HG03469 (cell line): ENCODE data around the gene TCEANC2.
A peak's percentile ranks its signal among the peaks of the same experiment; 100 is the strongest.
"Not testable (repeated sequence)": the region's sequence is repeated elsewhere in the genome, so short reads cannot be mapped to it uniquely, and the experiment has no call there.

Experiments
- ATAC-seq: cut with Tn5 transposase; IDR thresholded peaks from one replicate; pipeline ENCODE4 v1.9.1; 2021; ENCODE audit warnings: mild to moderate bottlenecking, moderate library complexity, moderate number of reproducible peaks; ENCODE audit not compliant: unreplicated experiment

Gene TCEANC2

DNA sequence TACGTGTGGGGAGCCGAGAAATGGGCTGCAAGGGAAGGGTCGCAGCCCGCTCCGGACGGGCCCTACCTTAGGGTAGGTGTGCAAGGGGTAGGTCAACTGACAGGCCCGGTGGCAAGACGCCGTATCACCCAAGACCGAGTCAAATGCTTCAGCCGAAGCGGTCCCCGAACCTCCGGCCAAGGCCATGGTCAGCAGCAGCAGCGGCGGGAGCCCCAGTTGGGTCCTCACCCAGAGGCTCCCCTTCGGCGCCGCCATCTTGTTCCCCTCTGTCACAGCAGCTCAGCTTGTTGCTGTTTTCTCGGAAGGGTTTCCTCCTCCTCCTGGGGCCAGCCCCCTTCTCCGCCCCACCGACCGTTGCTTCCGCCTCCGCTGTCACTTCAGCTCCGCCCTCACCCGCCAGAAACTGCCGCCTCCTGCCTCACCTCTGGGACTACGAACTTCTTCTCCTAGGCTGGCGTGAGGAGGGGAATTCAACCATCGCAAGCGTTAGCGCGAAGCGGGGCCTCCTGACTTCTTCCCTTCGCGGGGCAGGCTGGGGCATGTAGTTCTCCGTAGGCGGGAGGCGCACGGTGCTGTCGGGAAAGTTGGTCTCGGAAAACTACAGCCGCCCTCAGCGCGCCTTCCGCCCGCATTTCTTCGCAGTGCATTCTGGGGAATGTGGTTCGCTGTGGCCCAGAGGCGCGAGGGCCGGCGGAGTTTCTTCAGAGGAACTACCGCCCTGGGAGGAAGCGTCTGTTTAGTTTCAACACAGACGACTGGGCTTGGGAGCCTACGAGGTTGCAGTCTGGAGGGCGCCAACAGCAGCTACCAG, at the start of gene TCEANC2, which contains the start of gene TMEM59:
Gene TCEANC2 (plus strand): TSS at position 675 of the 811 bp plus-strand sequence. CDS start 815 bp downstream, outside the sequence.
Gene TMEM59 (minus strand): TSS at position 271 of the 811 bp plus-strand sequence. CDS start 16 bp downstream, at position 255.
- ATAC-seq = peak; percentile 85

DNA sequence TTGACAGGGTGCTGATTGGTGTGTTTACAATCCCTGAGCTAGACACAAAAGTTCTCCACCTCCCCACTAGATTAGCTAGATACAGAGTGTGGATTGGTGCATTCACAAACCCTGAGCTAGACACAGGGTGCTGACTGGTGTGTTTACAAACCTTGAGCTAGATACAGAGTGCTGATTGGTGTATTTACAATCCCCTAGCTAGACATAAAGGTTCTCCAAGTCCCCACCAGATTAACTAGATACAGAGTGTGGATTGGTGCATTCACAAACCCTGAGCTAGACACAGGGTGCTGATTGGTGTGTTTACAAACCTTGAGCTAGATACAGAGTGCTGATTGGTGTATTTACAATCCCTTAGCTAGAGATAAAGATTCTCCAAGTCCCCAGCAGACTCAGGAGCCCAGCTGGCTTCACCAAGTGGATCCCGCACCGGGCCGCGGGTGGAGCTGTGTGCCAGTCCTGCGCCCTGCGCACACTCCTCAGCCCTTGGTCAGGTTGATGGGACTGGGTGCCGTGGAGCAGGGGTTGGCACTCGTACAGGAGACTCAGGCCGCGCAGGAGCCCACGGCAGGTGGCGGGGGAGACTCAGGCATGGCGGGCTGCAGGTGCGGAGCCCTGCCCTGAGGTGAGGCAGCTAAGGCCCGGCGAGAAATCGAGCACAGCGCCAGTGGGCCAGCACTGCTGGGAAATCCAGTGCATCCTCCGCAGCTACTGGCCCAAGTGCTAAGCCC, 49.5 kb upstream of the TCEANC2 start:
- not testable (repeated sequence) for ATAC-seq

DNA sequence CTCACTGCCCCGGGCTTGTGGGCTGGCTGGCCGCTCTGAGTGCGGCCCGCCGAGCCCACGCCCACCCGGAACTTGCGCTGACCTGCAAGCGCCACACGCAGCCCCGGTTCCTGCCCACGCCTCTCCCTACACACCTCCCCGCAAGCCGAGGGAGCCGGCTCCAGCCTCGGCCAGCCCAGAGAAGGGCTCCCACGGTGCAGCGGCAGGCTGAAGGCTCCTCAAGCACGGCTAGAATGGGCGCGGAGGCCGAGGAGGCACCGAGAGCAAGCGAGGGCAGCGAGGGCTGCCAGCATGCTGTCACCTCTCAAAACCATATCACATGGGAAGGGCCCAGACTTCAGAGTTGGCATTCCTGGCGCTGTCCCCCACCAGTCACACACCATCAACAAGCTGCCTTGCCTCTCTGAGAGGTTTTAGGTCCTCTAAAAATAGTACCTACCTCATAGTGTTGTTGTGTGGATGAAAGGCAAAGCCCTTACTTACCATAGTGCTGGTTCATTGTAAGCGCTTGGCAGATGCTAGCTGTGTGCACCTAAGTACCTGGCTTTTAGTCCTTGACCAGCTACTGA, 48.8 kb upstream of the TCEANC2 start:
- no peak for ATAC-seq

DNA sequence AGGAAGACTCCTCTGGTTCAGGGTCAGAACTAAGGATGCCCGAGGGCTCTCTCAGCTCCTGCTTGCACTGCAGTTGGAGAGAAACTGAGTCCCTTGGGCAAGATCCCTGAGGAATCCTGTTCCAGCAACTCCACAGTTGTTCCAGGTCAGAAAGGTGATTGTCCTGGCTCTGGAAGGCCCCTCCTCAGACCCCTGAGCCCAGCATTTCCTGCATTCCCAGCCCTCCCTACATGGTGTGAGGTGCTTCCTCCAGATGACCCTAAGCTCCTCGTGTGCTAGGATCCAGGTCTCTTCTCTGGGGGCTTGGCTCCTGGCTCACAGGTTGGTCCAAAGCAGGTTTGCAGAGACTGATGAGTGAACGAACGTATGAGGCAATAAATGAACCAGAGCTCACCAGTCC, 46.9 kb upstream of the TCEANC2 start:
- ATAC-seq = no peak

DNA sequence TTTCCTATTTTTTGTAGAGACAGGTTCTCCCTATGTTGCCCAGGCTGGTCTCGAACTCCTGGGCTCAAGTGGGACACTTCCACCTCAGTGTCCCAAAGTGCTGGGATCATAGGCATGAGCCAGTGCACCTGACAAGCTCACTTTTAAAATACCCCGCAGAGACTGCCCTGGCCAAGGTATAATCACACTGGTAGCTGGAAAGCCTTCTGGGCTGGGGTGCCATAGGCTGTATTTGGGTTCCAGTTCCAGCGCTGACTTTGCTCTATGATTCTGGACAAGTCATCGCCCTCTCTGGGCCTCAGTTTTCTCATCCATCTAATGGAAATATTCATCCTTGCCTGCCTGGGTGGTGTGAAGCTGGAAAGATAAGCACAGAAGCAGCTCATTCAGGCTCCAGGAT, 45.8 kb upstream of the TCEANC2 start:
- ATAC-seq = no peak

DNA sequence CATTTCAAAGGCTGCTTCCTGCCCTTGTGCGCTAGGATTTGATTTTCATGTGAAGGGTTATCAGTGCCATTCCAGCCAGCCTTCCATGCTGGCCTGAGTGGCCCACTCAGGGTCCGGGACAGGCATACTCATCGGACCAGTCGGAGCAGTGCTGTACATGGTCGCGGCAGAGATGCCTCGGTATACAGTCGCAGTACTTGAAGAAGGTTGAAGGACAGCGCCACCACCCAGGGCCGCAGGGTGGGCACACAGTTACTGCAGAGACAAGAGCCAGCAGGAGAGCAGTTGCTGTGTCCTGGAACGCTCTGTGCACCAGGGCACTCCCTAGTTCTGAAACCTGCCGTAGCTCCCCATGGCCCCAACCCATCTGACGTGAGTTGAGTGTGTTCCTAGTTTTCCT, 44.5 kb upstream of the TCEANC2 start:
- ATAC-seq = no peak

DNA sequence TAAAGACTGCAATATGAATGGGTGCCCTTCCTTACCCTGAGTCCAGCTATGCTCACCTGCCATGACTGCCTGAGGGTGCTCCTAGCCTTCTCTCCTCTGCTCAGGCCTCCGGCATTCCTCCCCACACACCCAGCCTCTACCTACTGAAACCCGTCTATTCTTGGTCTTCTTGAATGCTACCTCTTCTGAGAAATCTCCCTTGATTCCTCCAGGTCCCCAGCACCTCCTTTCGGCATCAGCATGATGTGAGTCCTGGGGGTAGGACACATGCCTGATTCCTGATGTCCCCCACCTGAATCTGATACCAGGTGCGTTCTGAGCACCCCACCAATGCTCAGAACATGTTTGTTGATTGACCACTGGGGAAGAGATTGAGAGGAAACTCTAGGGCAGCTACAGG, 44.0 kb upstream of the TCEANC2 start:
- no peak for ATAC-seq

DNA sequence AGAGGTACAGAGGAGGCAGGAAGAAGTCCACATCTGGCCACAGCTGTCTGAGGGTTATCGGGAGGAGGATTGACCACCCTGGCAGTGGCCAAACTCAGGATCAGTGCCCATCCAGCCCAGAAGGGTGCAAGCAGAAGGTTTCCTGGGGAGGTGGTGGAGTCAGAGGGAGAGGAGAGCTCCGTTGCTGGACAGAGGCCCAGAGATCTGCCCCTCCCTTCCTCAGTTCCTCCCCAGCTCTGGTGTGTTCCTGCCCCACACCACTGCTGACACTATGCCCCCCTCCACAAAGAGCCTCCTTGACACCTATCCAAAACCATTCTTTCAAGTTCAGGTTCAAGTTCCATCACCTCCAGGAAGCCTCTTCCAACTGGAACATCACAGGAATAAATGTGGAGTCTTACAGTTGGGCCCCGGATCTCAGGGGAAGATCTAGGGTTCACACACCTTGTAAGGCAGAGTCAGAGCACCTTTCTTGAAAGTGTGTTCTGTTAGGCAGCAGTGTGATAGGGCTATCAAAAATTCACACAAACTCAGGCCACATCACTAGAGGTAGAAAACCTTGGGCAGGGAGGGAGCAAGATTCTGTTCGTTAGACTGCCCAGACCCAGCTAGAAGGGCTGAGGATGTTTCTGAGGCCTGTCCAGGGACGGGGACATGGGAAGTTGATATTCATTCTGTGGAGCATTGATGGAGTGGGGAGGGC, 42.8 kb upstream of the TCEANC2 start:
- ATAC-seq = no peak

DNA sequence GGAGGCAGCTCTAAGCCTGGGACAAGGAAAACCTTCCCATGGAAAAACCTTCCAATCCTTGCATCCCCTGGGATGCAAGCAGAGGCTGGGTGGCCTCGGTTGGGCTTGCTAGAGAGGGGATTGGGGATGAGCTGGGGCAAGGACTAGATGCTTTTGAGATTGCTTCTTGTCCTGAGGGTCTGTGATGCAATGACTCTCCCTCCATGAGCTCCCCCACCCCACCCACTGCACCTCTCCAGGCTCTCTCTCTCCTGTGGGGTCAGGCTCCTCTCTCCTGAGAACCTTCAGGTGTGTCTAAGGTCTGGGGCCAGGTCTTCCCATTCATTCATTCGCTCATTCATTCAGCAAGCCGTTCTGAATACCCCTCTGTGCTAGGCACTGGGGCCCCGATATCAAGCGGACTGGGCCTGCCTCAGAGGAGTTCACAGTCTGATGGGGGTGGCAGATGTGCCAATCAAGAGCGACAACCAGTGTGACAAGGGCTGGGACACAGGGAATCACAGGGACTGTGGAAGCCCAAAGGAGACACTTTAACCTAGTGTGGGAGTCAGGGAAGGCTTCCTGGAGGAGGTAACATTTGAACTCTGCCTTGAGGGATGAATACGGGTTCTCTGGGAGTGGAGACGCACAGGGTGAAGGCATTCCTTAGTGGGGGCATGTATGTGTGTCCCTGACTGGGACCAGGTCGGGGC, 41.9 kb upstream of the TCEANC2 start:
- ATAC-seq = no peak

DNA sequence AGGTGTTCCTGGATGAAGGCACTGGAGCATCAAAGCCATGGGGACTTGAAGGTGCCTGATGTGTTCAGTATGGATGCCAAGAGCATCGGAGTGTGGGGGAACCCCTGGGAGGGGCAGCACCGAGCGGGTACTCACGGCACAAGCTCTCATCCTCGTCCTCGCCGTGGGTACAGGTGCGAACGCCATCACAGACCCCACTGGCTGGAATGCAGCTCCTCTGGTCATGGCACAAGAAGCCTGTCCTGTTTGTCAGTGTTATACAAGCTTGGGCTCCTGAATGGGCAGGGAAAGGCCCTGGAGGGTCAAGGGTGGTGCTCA, 41.4 kb upstream of the TCEANC2 start:
- ATAC-seq = no peak

DNA sequence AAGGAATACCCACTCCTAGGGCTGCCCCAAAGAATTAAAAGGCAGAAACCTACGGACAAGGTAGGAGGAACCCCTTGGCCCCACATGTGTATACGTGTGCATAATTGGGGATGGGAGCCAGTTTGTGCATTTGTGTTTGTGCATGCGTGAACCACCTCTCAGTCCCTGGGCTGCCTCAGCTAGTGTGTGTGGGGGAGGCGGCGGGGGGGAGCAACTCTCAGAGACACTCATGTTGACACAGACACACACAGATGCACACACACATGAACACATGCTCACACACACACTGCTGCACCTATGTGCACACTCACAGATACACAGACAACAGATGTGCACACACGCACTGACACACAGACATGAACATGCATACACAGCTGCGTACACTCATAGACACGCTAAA, 40.5 kb upstream of the TCEANC2 start:
- no peak for ATAC-seq

DNA sequence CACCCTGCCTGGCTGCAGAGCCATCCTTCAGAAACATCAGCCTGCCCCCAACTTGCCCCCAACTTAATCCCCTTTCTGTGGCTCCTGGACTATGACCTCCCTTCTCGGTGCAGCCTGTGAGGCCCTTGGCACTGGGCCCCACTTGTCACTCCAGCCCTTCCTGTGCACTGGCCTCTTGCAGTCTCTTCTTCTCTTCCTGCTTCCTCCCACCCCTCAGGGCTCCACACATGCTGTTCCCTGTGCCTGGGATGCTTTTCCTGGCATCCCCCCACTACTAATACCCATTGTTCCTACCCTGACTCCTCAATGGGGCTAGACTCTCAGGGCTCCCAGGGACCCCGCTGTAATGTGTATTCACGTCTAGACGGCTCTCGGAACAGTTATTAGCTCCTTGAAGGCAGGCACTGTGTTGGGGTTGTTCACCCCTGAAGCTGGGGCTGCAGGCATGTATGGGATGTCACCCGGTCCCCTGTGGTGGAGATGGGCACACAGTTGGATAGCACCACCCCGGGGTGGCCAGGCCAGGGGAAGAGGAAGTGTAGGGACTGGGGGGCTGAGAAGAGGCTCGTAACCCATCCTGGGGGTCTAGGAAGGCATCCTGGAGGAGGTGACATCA, 39.9 kb upstream of the TCEANC2 start:
- ATAC-seq = no peak

DNA sequence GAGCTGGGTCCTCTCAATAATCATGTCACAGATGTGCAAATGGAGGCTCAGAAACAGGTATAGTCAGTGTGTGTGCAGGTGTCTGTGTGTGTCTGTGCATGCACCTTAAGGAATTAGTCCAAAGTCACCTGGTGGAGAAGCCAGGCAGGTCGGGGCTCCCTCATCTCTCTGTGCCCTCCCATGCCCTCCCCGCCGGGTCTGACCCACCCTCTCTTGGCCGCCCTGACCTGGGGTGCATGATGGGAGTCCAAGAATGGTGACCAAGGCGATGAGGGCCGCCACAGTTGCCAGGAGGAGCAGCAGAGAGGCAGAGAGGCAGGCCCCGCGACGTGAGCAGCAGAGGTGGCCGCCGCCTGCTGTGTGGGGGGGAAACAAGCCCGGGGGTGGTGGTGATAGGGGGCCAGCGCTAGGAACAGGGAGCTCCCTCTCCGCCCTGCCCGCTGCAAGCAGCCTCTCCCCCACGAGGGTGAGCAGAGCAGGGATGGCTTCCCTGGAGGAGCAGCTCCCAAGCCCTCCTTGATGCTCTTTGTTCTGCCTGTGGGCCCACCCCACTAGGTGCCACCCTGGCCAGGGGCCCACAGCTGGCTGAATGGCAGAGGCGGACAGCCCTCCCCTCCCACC, 39.3 kb upstream of the TCEANC2 start:
- no peak for ATAC-seq

DNA sequence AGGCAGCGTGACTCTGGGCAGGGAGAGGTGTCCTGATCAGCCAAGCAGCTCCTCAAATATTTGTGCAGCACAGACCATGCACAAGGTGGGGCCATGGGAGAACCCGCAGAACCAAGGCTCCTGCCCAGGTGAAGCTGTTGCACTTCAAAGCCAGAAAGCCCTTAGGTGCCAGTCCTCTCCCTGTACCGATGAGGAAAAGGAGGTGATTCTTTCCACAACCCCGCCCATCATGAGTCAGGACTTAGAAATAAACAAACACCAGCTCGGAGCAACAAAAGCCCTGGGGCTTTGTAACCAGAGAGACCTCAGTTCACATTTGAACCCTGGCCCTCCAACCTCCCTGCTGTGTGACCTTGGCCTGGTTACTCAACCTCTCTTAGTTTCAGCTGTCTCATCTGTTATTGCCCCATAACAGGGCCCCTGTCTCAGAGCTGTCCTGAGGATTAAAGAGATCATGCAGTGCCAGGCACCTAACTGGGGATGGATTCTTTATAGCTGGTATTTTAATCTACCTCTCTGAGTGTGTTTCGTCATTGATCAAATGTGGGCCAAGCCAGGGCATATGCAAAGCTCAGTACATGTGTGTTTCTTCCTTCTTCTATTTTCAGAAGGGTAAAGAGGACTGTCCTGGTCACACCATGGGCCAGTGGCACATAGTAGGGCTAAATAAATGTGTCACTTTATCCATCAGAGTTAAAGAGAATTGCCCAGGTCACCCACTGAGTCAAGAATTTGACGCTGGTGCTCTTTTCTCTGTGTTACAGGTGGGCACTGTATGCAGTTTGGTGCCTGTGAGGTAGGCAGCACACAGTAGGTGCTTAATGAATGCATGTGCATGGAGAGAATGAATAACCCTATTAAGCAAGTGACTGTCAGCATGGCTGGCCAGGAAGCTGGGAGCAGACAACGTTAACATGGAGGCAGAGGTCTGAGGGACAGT, 36.8 kb upstream of the TCEANC2 start:
- ATAC-seq = no peak

DNA sequence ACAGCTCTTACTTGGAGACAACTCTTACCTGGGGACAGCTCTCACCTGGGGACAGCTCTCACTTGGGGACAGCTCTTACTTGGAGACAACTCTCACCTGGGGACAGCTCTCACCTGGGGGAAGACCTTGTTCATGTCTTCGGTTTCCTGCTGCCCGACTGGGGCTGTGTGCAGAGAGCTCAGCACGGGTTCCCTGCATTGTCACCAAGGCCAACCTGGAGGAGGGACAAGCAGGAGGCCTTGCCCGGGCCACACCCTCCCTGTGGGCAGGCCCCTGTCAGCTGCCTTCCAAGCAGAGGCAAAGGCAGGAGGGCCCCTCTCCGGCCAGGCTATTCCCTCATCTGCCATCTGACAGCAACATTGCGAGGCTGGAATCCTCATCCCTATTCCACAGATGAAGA, 35.4 kb upstream of the TCEANC2 start, which contains the start of gene LDLRAD1:
Gene LDLRAD1 (minus strand): TSS at position 208 of the 400 bp plus-strand sequence. CDS start 74 bp downstream, at position 134.
- ATAC-seq = no peak

DNA sequence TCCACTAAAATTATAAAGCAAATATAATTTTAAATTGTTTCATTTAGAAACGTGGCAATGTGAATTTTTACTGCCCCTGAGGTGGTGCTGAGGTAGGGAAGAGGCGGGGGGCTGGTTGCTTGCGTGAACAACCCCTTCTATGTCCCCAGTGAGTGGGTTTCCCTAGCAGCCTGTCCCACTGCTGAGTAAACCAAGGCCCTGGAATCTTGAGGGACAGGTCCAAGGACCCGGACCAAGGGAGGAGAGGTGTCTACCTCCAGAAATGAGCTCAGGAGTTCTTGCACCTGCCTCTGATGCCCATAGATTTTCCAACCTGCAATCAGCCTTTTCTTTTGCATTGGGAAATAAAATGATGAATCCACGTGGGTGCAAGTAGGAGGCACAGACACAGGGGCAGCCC, 34.8 kb upstream of the TCEANC2 start:
- no peak for ATAC-seq

DNA sequence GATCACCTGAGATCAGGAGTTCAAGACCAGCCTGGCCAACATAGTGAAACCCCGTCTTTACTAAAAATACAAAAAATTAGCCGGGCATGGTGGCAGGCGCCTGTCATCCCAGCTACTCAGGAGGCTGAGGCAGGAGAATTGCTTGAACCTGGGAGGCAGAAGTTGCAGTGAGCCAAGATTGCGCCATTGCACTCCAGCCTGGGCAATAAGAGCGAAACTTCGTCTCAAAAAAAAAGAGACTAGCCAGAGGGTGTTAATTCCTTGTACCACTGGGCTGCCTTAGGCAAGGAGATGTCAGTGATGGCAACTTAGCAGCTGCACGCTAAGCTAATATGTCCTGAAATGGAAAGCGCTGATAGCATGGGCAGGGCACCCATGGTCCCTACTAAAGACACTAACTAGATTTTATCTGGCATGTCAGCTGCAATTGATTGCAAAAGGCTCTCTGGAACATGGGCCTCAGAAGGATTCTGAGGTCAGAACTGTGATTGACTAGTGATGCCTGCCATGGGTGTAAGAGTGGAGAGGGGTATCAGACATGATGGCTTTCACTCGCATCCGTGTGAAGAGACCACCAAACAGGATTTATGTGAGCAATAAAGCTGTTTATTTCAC, 33.7 kb upstream of the TCEANC2 start:
- not testable (repeated sequence) for ATAC-seq

DNA sequence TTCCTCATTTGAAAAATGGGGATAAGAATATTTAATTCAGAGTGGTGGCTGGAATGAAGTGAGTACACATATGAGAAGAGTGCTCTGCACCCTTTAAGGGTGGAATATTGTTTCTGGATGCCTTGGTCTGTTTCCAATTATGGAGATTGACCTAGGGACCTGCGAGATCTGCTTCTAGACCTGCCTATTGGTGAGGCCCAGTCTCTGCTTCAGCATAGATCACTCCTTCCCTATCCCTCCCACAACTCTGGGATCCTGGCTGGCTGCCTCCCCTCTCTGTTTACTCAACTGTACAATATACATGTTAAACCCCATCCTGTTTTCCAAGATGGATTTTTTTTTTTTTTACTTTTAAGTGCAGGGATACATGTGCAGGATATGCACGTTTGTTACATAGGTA, 29.1 kb upstream of the TCEANC2 start:
- no peak for ATAC-seq
